GM12801 (cell line): ENCODE results near the gene PLA2G2D.

Experiments used
- CTCF ChIP-seq: IDR thresholded peaks from one replicate; pipeline ENCODE4 v1.5.1; 2011; ENCODE audit warnings: control low read depth; ENCODE audit not compliant: insufficient read length; ENCODE audit errors: extremely low read depth

PLA2G2D gene

GRCh38 chr1:20119347-20119746, at the start of gene PLA2G2D:
TSS of gene PLA2G2D (minus strand) at chr1:20119536. CDS start at chr1:20119498, 38 bp downstream.
- no peak for TF ChIP-seq CTCF

GRCh38 chr1:20168564-20169491, 49.5 kb upstream of the PLA2G2D start:
- TF ChIP-seq CTCF, result no peak

GRCh38 chr1:20167126-20167525, 47.8 kb upstream of the PLA2G2D start:
- no peak for TF ChIP-seq CTCF

GRCh38 chr1:20166051-20166450, 46.7 kb upstream of the PLA2G2D start:
- no peak for TF ChIP-seq CTCF

- no peak for TF ChIP-seq CTCF
Observed at GRCh38 chr1:20165522-20165951, 46.2 kb upstream of the PLA2G2D start.

- no peak for TF ChIP-seq CTCF
Observed at GRCh38 chr1:20164694-20165202, 45.4 kb upstream of the PLA2G2D start.

- TF ChIP-seq CTCF, result no peak
Observed at GRCh38 chr1:20160034-20160433, 40.7 kb upstream of the PLA2G2D start.
